ENCODE results near the gene PELI1.
"Not testable (repeated sequence)": the region's sequence is repeated elsewhere in the genome, so short reads cannot be mapped to it uniquely, and the experiment has no call there.

The PELI1 gene

DNA sequence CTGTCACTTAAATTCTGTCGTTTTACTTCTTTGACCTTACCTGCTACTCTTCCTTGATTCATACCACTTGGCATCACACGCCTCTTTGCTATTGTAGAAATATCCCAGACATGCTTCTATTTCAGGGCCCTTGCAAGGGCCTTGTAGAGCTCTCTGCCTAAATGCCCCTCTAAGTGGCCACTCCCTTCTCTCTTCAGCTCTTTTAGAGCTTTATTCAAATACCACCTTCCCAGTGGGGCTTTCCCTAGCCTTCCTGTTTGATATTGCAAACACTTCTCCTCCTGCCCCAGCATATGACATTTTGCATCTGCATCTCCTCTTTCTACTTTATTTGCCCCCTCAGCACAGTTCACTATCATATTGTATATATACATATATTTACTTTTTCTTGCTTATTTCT lies 54.0 kb downstream of the PELI1 start:
- Histone ChIP-seq H3K9me3 (ENCODE audit: control insufficient read depth in 2 of 2, low read length in 2 of 2) (no peaks in the 10 kb centered on the region), H3K27ac (ENCODE audit: low read length) (no peak overlapping the region), H3K36me3 (ENCODE audit: control insufficient read depth in 2 of 2, insufficient read depth in 2 of 2, low read length in 2 of 2) (peaks cover 8 to 12% of the 10 kb centered on the region in 2 donors), H3K4me3 (ENCODE audit: low read length in 2 of 2) (no peak overlapping the region), H3K4me1 (ENCODE audit: control insufficient read depth, insufficient read depth, low read length) (no peaks in the 10 kb centered on the region), H3K9ac (ENCODE audit: low read length in 2 of 2) (no peak overlapping the region), H3K27me3 (ENCODE audit: control insufficient read depth in 1 of 2, insufficient read depth in 2 of 2, low read length in 2 of 2) (no peaks in the 10 kb centered on the region)

DNA sequence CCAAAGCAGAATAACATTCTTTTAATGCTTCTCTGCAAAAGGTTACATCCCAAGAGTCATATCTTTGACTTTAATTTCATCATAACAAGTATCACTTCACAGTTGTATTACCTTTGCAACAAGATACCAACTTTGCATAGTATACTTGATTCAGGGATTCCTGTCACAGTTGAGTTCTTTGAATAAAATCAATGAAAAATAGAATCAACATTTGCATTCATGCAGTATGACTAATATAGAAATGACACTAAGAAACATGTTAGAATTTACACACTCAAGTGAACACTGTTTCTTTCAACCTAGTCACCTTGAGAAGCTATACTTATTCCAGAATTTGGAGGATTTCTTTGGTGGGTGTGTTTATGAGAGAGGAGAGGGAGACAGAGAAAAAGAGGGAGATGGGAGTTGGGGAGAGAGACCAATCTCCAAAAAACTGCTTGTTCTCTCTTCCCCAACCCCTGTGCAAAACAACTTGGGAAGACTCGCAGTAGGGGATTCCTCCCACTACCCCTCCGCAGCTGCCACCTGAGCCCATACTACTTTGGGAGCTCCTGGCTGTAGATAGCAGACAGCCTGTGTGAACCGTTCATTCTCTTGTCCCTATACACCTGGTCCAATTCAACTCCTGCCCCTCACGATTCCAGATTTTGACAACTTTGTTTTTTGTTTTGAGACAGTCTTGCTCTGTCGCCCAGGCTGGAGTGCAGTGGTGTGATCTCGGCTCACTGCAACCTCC lies 57.7 kb downstream of the PELI1 start:
- no peak overlapping the region for H3K27ac ChIP-seq (ENCODE audit: low read length)
- no peaks in the 10 kb centered on the region for H3K4me1 ChIP-seq (ENCODE audit: control insufficient read depth, insufficient read depth, low read length)
- no peak overlapping the region for H3K4me3 ChIP-seq (ENCODE audit: low read length in 2 of 2)
- H3K27me3 ChIP-seq (ENCODE audit: control insufficient read depth in 1 of 2, insufficient read depth in 2 of 2, low read length in 2 of 2): no peaks in the 10 kb centered on the region
- no peaks in the 10 kb centered on the region for H3K9me3 ChIP-seq (ENCODE audit: control insufficient read depth in 2 of 2, low read length in 2 of 2)
- no peak overlapping the region for H3K9ac ChIP-seq (ENCODE audit: low read length in 2 of 2)
- H3K36me3 ChIP-seq (ENCODE audit: control insufficient read depth in 2 of 2, insufficient read depth in 2 of 2, low read length in 2 of 2): peaks cover 0 to 4% of the 10 kb centered on the region in 2 donors

DNA sequence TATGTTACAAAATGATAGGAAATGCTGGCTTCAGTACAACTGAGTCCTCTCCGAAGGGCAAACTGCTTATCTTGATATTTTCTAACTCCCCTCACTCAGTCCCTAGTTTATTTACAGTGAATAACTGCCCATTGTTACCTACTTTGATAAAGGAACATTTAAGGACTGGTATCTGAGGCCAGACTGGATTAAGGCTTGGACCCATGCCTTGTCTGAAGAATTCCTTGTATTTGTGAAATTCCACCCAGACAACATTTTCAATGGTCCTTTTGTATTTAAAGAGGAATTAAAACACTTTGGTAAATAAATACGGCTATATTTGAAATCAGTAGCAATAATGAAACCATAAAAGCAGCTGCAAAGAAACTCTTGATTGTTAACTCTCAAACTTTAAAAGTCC lies 58.3 kb downstream of the PELI1 start:
- H3K27ac ChIP-seq (ENCODE audit: low read length): no peak overlapping the region
- no peaks in the 10 kb centered on the region for H3K27me3 ChIP-seq (ENCODE audit: control insufficient read depth in 1 of 2, insufficient read depth in 2 of 2, low read length in 2 of 2)
- no peaks in the 10 kb centered on the region for H3K9me3 ChIP-seq (ENCODE audit: control insufficient read depth in 2 of 2, low read length in 2 of 2)
- H3K9ac ChIP-seq (ENCODE audit: low read length in 2 of 2): no peak overlapping the region
- no peak overlapping the region for H3K4me3 ChIP-seq (ENCODE audit: low read length in 2 of 2)
- no peaks in the 10 kb centered on the region for H3K36me3 ChIP-seq (ENCODE audit: control insufficient read depth in 2 of 2, insufficient read depth in 2 of 2, low read length in 2 of 2)
- no peaks in the 10 kb centered on the region for H3K4me1 ChIP-seq (ENCODE audit: control insufficient read depth, insufficient read depth, low read length)

DNA sequence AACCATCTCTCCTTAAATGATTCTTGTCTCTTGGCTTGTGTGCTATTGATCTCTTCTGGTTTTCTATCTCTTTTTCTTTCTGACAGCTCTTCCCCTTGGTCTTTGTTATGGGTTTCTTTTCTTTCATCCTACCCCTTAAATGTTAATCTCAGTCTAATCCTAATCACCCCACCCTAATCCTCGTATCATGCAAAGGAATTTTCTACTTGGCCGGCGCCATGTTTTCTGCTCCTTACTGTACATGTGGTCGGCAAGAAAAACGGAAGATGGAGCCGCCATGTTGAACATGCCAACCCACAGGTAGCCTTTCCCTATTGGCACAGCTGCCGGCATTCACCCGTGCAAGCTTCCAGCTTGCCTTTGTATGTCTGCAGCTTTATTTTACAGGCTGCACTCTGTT lies 63.2 kb downstream of the PELI1 start:
- no peaks in the 10 kb centered on the region for H3K9me3 ChIP-seq (ENCODE audit: control insufficient read depth in 2 of 2, low read length in 2 of 2)
- no peaks in the 10 kb centered on the region for H3K4me1 ChIP-seq (ENCODE audit: control insufficient read depth, insufficient read depth, low read length)
- no peak overlapping the region for H3K4me3 ChIP-seq (ENCODE audit: low read length in 2 of 2)
- no peak overlapping the region for H3K27ac ChIP-seq (ENCODE audit: low read length)
- H3K36me3 ChIP-seq (ENCODE audit: control insufficient read depth in 2 of 2, insufficient read depth in 2 of 2, low read length in 2 of 2): no peaks in the 10 kb centered on the region
- no peak overlapping the region for H3K9ac ChIP-seq (ENCODE audit: low read length in 2 of 2)
- H3K27me3 ChIP-seq (ENCODE audit: control insufficient read depth in 1 of 2, insufficient read depth in 2 of 2, low read length in 2 of 2): no peaks in the 10 kb centered on the region

DNA sequence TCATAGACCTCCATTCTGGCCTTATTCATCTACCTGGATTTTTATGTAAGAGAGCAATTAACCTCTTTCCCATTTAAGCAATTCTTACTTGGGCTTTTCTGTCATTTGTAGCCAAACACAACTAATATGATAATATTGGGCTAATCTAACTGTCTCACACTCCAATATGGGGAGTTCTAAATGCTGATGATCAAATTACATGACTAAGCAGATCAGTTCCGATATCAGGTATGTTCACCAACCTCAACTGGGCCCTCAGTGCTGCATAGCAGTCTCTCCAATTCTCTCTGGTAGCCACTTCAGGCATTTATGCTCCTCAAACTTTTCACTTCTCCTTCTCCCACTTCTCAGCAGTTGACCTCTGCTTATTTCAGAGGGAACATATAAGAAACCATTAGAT lies 64.0 kb downstream of the PELI1 start:
- H3K9me3 ChIP-seq (ENCODE audit: control insufficient read depth in 2 of 2, low read length in 2 of 2): no peaks in the 10 kb centered on the region
- H3K27me3 ChIP-seq (ENCODE audit: control insufficient read depth in 1 of 2, insufficient read depth in 2 of 2, low read length in 2 of 2): no peaks in the 10 kb centered on the region
- H3K36me3 ChIP-seq (ENCODE audit: control insufficient read depth in 2 of 2, insufficient read depth in 2 of 2, low read length in 2 of 2): no peaks in the 10 kb centered on the region
- no peak overlapping the region for H3K27ac ChIP-seq (ENCODE audit: low read length)
- H3K4me3 ChIP-seq (ENCODE audit: low read length in 2 of 2): no peak overlapping the region
- no peaks in the 10 kb centered on the region for H3K4me1 ChIP-seq (ENCODE audit: control insufficient read depth, insufficient read depth, low read length)
- no peak overlapping the region for H3K9ac ChIP-seq (ENCODE audit: low read length in 2 of 2)

DNA sequence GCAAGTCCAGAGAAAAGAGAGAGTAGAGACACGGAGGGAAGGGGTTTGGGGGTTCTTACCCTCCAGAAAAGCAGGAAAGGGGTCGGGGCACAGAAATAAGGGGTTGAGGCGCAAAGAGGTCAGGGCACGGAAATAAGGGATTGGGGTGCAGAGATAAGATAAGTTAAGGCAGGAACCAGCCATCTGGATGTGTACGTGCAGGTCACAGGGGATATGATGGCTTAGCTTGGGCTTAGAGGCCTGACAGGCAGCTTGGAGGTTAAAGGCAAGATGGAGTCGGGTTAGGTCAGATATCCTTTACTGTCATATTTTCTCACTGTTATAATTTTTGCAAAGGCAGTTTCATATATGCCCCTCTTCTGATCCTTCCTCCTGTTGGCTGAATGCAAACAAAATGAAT lies 64.5 kb downstream of the PELI1 start:
- H3K27me3 ChIP-seq (ENCODE audit: control insufficient read depth in 1 of 2, insufficient read depth in 2 of 2, low read length in 2 of 2); H3K4me3 ChIP-seq (ENCODE audit: low read length in 2 of 2); H3K27ac ChIP-seq (ENCODE audit: low read length); H3K4me1 ChIP-seq (ENCODE audit: control insufficient read depth, insufficient read depth, low read length); H3K36me3 ChIP-seq (ENCODE audit: control insufficient read depth in 2 of 2, insufficient read depth in 2 of 2, low read length in 2 of 2); H3K9ac ChIP-seq (ENCODE audit: low read length in 2 of 2); H3K9me3 ChIP-seq (ENCODE audit: control insufficient read depth in 2 of 2, low read length in 2 of 2): not testable (repeated sequence)

DNA sequence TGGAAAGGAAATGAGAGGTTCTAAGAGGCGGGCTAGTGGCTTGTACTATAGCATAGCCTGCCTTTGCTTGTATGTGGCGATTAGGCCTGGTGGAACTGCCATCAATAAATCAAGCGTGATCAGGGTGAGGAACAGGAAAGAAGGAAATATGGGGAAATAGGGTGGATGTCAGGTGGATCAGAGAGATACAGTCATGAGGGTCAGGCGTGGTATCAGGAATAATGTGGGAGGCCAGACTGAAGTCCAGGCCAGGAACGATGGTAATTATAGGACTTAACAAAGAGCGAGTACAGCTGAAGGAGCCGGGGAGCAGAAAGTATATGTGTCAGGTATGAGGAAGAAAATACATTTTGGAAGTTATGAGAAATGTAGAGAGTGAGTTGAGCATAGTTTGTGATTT lies 67.4 kb downstream of the PELI1 start:
- H3K9ac ChIP-seq (ENCODE audit: low read length in 2 of 2); H3K4me1 ChIP-seq (ENCODE audit: control insufficient read depth, insufficient read depth, low read length); H3K4me3 ChIP-seq (ENCODE audit: low read length in 2 of 2); H3K27me3 ChIP-seq (ENCODE audit: control insufficient read depth in 1 of 2, insufficient read depth in 2 of 2, low read length in 2 of 2); H3K27ac ChIP-seq (ENCODE audit: low read length); H3K36me3 ChIP-seq (ENCODE audit: control insufficient read depth in 2 of 2, insufficient read depth in 2 of 2, low read length in 2 of 2); H3K9me3 ChIP-seq (ENCODE audit: control insufficient read depth in 2 of 2, low read length in 2 of 2): not testable (repeated sequence)

DNA sequence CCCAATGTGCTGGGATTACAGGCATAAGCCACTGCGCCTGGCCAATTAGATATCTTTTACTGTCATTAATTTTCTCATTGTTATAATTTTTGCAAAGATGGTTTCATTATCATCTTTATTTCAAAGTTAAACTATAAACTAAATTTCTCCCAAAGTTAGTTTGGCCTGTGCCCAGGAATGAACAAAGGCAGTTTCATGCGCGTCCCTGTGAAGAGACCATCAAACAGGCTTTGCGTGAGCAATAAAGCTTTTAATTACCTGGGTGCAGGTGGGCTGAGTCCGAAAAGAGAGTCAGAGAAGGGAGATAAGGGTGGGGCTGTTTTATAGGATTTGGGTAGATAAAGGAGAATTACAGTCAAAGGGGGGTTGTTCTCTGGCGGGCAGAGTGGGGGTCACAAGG lies 69.6 kb downstream of the PELI1 start:
- not testable (repeated sequence) for H3K4me1 ChIP-seq (ENCODE audit: control insufficient read depth, insufficient read depth, low read length); H3K9ac ChIP-seq (ENCODE audit: low read length in 2 of 2); H3K36me3 ChIP-seq (ENCODE audit: control insufficient read depth in 2 of 2, insufficient read depth in 2 of 2, low read length in 2 of 2); H3K4me3 ChIP-seq (ENCODE audit: low read length in 2 of 2); H3K27me3 ChIP-seq (ENCODE audit: control insufficient read depth in 1 of 2, insufficient read depth in 2 of 2, low read length in 2 of 2); H3K27ac ChIP-seq (ENCODE audit: low read length); H3K9me3 ChIP-seq (ENCODE audit: control insufficient read depth in 2 of 2, low read length in 2 of 2)

DNA sequence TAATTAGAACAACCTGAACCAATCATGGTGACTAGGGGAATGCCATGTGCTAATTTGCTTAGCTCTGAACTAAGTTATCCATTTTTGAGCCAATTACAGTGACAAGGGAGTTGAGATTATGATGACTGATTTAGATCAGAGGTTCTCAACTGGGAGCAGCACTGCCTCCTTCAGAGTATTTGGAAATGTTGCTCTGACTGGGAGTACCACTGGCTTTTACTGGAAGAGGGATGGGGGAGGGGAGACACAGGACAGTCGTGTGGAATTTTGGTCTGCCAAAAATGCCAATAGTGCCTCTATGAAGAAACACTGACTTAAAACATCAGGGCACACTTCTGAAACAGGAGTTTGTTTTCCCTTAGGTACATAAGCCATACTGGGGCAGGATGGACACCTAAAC lies 76.9 kb downstream of the PELI1 start:
- no peak overlapping the region for H3K4me3 ChIP-seq (ENCODE audit: low read length in 2 of 2)
- no peaks in the 10 kb centered on the region for H3K27me3 ChIP-seq (ENCODE audit: control insufficient read depth in 1 of 2, insufficient read depth in 2 of 2, low read length in 2 of 2)
- no peak overlapping the region for H3K27ac ChIP-seq (ENCODE audit: low read length)
- no peaks in the 10 kb centered on the region for H3K9me3 ChIP-seq (ENCODE audit: control insufficient read depth in 2 of 2, low read length in 2 of 2)
- no peaks in the 10 kb centered on the region for H3K36me3 ChIP-seq (ENCODE audit: control insufficient read depth in 2 of 2, insufficient read depth in 2 of 2, low read length in 2 of 2)
- no peak overlapping the region for H3K9ac ChIP-seq (ENCODE audit: low read length in 2 of 2)
- no peaks in the 10 kb centered on the region for H3K4me1 ChIP-seq (ENCODE audit: control insufficient read depth, insufficient read depth, low read length)

DNA sequence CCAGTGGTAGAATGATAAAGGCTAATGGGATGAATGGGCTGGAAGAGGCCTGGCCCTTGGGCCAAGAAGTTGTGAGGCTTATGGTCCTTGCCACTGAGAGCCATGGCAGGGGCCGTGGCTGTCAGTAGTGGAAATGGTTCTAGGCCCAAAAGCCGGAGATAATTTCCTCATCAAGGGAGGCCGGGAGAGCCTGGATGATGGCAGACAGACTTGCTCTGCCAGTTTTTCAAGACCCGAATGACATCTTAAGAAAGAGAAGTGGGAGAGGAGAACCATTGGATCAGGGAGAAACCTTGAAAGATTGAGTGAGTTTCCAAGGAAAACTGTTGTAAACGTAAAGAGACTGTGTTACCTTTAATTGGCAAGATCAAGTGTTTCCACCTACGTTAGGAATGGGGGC lies 78.7 kb downstream of the PELI1 start:
- H3K36me3 ChIP-seq (ENCODE audit: control insufficient read depth in 2 of 2, insufficient read depth in 2 of 2, low read length in 2 of 2): no peaks in the 10 kb centered on the region
- H3K27ac ChIP-seq (ENCODE audit: low read length): no peak overlapping the region
- H3K4me1 ChIP-seq (ENCODE audit: control insufficient read depth, insufficient read depth, low read length): no peaks in the 10 kb centered on the region
- H3K27me3 ChIP-seq (ENCODE audit: control insufficient read depth in 1 of 2, insufficient read depth in 2 of 2, low read length in 2 of 2): no peaks in the 10 kb centered on the region
- no peak overlapping the region for H3K9ac ChIP-seq (ENCODE audit: low read length in 2 of 2)
- H3K9me3 ChIP-seq (ENCODE audit: control insufficient read depth in 2 of 2, low read length in 2 of 2): no peaks in the 10 kb centered on the region
- H3K4me3 ChIP-seq (ENCODE audit: low read length in 2 of 2): no peak overlapping the region

DNA sequence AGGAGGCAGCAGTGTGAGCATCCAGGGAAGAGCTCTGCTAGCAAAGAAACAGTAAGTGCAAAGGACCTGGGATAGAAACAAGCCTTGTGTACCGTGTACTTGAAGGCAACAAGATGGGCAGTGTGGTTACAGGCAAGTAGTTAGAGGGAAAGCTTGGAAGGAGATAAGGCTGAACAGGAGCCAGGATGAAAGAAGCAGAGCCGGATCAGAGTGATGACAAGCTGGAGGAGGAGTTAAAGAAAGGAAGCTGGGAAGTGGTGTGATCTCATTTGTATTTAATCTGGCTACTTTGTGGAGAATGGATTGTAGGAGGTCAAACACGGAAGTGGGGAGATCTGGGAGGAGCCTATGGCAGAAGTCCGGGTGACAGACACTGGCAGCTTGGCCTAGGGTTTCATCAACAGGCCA lies 80.3 kb downstream of the PELI1 start:
- Histone ChIP-seq H3K36me3 (ENCODE audit: control insufficient read depth in 2 of 2, insufficient read depth in 2 of 2, low read length in 2 of 2) (no peaks in the 10 kb centered on the region), H3K9ac (ENCODE audit: low read length in 2 of 2) (no peak overlapping the region)

More for the DNA sequence above, 80.3 kb downstream of the PELI1 start:
- no peaks in the 10 kb centered on the region for H3K27me3 ChIP-seq (ENCODE audit: control insufficient read depth in 1 of 2, insufficient read depth in 2 of 2, low read length in 2 of 2)
- H3K4me3 ChIP-seq (ENCODE audit: low read length in 2 of 2): no peak overlapping the region
- no peaks in the 10 kb centered on the region for H3K9me3 ChIP-seq (ENCODE audit: control insufficient read depth in 2 of 2, low read length in 2 of 2)
- H3K27ac ChIP-seq (ENCODE audit: low read length): no peak overlapping the region
- H3K4me1 ChIP-seq (ENCODE audit: control insufficient read depth, insufficient read depth, low read length): no peaks in the 10 kb centered on the region

All from stomach smooth muscle (tissue), 2 donors.